Peyer's patch (tissue), 4 donors: ENCODE results near the gene AFG3L2.

Experiments
- POLR2A ChIP-seq, 2 donors: fragments of 450-650 bp; IDR thresholded peaks; one replicate each; pipeline ENCODE4 v1.5.1; 2017; ENCODE audit warnings: antibody characterized with exemption in 2 of 2, mild to moderate bottlenecking in 2 of 2, moderate library complexity in 2 of 2
- TF ChIP-seq, protein P1 (sequence below), 6 experiments: fragments of 450-650 bp in 4 of 6; fragments of 200-600 bp in 2 of 6; sonication (generic) in 1 of 6; IDR thresholded peaks; one replicate each; pipeline ENCODE4 v1.5.1; 2017 to 2019; ENCODE audit warnings: antibody characterized with exemption in 6 of 6, mild to moderate bottlenecking in 3 of 6, moderate library complexity in 1 of 6

- TF ChIP-seq, protein P1, sequence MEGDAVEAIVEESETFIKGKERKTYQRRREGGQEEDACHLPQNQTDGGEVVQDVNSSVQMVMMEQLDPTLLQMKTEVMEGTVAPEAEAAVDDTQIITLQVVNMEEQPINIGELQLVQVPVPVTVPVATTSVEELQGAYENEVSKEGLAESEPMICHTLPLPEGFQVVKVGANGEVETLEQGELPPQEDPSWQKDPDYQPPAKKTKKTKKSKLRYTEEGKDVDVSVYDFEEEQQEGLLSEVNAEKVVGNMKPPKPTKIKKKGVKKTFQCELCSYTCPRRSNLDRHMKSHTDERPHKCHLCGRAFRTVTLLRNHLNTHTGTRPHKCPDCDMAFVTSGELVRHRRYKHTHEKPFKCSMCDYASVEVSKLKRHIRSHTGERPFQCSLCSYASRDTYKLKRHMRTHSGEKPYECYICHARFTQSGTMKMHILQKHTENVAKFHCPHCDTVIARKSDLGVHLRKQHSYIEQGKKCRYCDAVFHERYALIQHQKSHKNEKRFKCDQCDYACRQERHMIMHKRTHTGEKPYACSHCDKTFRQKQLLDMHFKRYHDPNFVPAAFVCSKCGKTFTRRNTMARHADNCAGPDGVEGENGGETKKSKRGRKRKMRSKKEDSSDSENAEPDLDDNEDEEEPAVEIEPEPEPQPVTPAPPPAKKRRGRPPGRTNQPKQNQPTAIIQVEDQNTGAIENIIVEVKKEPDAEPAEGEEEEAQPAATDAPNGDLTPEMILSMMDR (IDR thresholded peaks at IDR 0.05), result peak in 1 of 6 experiments; percentile 9
- no peak for TF ChIP-seq POLR2A (IDR thresholded peaks at IDR 0.05)
These were observed 45.9 kb upstream of the AFG3L2 start for GRCh38 chr18:12422936-12423335.
